ENCODE measurements around the gene RIMBP2. TPM values are rescaled to one million over a fixed set of nuclear protein-coding genes. Genes with fewer than 3 reads are reported as not detected.

Gene RIMBP2
- total RNA-seq, 1 experiment from 2014 or later = 0.95 TPM

DNA sequence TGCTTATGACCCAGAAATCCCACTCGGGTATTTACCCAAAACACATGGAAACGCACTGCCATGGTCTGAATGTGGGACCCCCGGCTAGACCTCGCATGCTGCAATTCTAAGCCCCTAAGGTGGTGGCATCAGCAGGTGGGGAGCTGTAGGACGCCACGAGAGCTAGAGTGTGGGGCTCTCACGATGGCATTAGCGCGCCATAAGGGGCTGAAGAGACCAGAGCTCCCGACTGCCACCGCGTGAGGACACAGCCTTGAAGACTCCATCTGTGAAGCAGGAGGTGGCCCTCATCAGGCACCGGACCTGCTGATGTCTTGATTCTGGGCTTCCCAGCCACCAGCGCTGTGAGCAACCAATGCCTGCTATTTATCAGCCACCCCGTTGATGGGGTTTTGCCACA is 40.3 kb downstream of the RIMBP2 start:
- Histone ChIP-seq H3K9me3 (ENCODE audit: low read depth, low read length, poor library complexity, severe bottlenecking) (no peaks in the 10 kb centered on the region), H3K36me3 (ENCODE audit: insufficient read depth, low read length, poor library complexity, severe bottlenecking) (no peaks in the 10 kb centered on the region), H3K4me3 (ENCODE audit: low read depth, low read length, poor library complexity, severe bottlenecking) (no peak overlapping the region), H3K4me1 (ENCODE audit: insufficient read depth, low read length, poor library complexity, severe bottlenecking) (no peaks in the 10 kb centered on the region), H3K27me3 (replicated peaks; ENCODE audit: insufficient read depth, low read depth, low read length, poor library complexity) (no peaks in the 10 kb centered on the region), H3K27ac (ENCODE audit: low read depth, low read length, poor library complexity, severe bottlenecking) (no peak overlapping the region)
- ChIA-PET CTCF (no interaction called here), POLR2A (ENCODE audit: low non-redundant PET) (interaction anchor here (0.7 kb wide), 1 partner anchor 60 kb away, joined by 4 read pairs; no protein-coding TSS in a partner anchor)
- no peak for DNase-seq (ENCODE audit: low spot score)
- no peak for TF ChIP-seq EZH2 (IDR thresholded peaks at IDR 0.05; ENCODE audit: borderline replicate concordance, low read depth, low read length, poor library complexity, severe bottlenecking)
- TF ChIP-seq, protein P1, sequence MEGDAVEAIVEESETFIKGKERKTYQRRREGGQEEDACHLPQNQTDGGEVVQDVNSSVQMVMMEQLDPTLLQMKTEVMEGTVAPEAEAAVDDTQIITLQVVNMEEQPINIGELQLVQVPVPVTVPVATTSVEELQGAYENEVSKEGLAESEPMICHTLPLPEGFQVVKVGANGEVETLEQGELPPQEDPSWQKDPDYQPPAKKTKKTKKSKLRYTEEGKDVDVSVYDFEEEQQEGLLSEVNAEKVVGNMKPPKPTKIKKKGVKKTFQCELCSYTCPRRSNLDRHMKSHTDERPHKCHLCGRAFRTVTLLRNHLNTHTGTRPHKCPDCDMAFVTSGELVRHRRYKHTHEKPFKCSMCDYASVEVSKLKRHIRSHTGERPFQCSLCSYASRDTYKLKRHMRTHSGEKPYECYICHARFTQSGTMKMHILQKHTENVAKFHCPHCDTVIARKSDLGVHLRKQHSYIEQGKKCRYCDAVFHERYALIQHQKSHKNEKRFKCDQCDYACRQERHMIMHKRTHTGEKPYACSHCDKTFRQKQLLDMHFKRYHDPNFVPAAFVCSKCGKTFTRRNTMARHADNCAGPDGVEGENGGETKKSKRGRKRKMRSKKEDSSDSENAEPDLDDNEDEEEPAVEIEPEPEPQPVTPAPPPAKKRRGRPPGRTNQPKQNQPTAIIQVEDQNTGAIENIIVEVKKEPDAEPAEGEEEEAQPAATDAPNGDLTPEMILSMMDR (conservative IDR thresholded peaks at IDR 0.05; ENCODE audit: low read depth, low read length) = no peak
- BruUV-seq (replicated peaks) = no TSS peak
- intact Hi-C loops (cut with micrococcal nuclease; ENCODE audit: unreplicated experiment) = no loop called here

DNA sequence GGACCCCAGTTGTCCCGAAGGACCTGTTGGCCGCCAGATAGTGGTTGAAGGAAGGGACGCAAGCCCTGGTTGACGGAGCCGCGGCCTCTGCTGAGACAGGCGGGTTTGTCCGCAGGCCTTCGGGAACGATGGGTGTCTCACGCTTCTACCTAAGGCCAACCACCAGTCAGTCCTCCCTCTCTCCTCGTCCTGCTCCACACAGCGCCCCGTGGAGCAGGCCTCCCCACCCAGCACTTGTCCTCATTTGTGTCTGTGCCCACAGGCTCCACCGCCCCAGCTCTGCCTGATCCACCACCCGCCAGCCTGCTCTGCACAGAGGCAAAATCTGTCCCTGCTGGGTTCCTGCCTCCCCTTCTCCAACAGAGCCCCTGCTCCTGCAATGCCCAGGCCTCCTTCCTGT is 41.0 kb downstream of the RIMBP2 start:
- H3K4me3 ChIP-seq (ENCODE audit: low read depth, low read length, poor library complexity, severe bottlenecking) = no peak overlapping the region
- no peaks in the 10 kb centered on the region for H3K4me1 ChIP-seq (ENCODE audit: insufficient read depth, low read length, poor library complexity, severe bottlenecking)
- peaks cover 3% of the 10 kb centered on the region for H3K27me3 ChIP-seq (replicated peaks; ENCODE audit: insufficient read depth, low read depth, low read length, poor library complexity)
- H3K9me3 ChIP-seq (ENCODE audit: low read depth, low read length, poor library complexity, severe bottlenecking) = no peaks in the 10 kb centered on the region
- ChIA-PET CTCF (no interaction called here), POLR2A (ENCODE audit: low non-redundant PET) (no interaction called here)
- DNase-seq (ENCODE audit: low spot score) = no peak
- no peak overlapping the region for H3K27ac ChIP-seq (ENCODE audit: low read depth, low read length, poor library complexity, severe bottlenecking)
- no TSS peak for BruUV-seq (replicated peaks)
- H3K36me3 ChIP-seq (ENCODE audit: insufficient read depth, low read length, poor library complexity, severe bottlenecking) = no peaks in the 10 kb centered on the region
- intact Hi-C loops (cut with micrococcal nuclease; ENCODE audit: unreplicated experiment) = no loop called here
- no peak for TF ChIP-seq EZH2 (IDR thresholded peaks at IDR 0.05; ENCODE audit: borderline replicate concordance, low read depth, low read length, poor library complexity, severe bottlenecking)
- TF ChIP-seq, protein P1 (conservative IDR thresholded peaks at IDR 0.05; ENCODE audit: low read depth, low read length) = no peak

DNA sequence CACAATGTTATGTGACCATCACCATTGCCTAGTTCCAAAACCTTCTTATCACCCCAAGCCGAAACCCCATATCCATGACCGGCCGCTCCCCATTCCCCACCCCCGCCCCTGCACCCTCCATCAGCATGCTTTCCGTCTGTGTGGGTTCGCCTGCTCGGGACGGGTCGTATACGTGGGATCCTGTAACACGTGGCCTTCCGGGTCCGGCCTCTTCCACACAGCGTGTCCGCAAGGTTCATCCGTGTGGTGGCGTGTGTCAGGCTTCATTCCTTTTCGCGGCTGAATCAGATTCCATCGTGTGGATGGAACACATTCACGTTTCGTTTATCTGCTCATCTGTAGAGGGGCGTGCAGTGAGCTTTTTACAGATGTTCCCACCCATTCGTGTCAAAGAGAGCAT is 41.4 kb downstream of the RIMBP2 start:
- no peak overlapping the region for H3K27ac ChIP-seq (ENCODE audit: low read depth, low read length, poor library complexity, severe bottlenecking)
- no peaks in the 10 kb centered on the region for H3K9me3 ChIP-seq (ENCODE audit: low read depth, low read length, poor library complexity, severe bottlenecking)
- intact Hi-C loops (cut with micrococcal nuclease; ENCODE audit: unreplicated experiment) = no loop called here
- POLR2A ChIA-PET (ENCODE audit: low non-redundant PET) = no interaction called here
- DNase-seq (ENCODE audit: low spot score) = no peak
- H3K4me1 ChIP-seq (ENCODE audit: insufficient read depth, low read length, poor library complexity, severe bottlenecking) = no peaks in the 10 kb centered on the region
- H3K27me3 ChIP-seq (replicated peaks; ENCODE audit: insufficient read depth, low read depth, low read length, poor library complexity) = peaks cover 4% of the 10 kb centered on the region
- no peaks in the 10 kb centered on the region for H3K36me3 ChIP-seq (ENCODE audit: insufficient read depth, low read length, poor library complexity, severe bottlenecking)
- H3K4me3 ChIP-seq (ENCODE audit: low read depth, low read length, poor library complexity, severe bottlenecking) = no peak overlapping the region
- TF ChIP-seq EZH2 (IDR thresholded peaks at IDR 0.05; ENCODE audit: borderline replicate concordance, low read depth, low read length, poor library complexity, severe bottlenecking) = no peak
- TF ChIP-seq, protein P1 (conservative IDR thresholded peaks at IDR 0.05; ENCODE audit: low read depth, low read length) = no peak
- CTCF ChIA-PET = no interaction called here
- BruUV-seq (replicated peaks) = no TSS peak
